IMR-90 (cell line): ENCODE results near the gene METAP2. TPM values are rescaled to one million over a fixed set of nuclear protein-coding genes. Genes with fewer than 3 reads are reported as not detected.

ENCODE experiments used
- ATAC-seq: fragments of 200-7000 bp; cut with Tn5 transposase; 2 replicates; pipeline ENCODE4 v1.9.1; 2020; ENCODE audit warnings: low read depth, mild to moderate bottlenecking, moderate library complexity
- BruUV-seq: library from RNA; stranded (reverse); fragments of 400-500 nt; replicated peaks from 2 replicates; lab custom pipeline; 2021; lab: Mats Ljungman, UMichigan
- CTCF ChIA-PET: fragments of 300-600 bp; formaldehyde crosslinking; extraction: SDS; loops from one replicate; lab custom pipeline; 2021; ENCODE audit warnings: antibody characterized with exemption; lab: Yijun Ruan, JAX
- POLR2A ChIA-PET: fragments of 300-600 bp; sonication (Branson Sonifier 250); formaldehyde crosslinking; loops from one replicate; lab custom pipeline; 2022; ENCODE audit warnings: antibody characterized with exemption; ENCODE audit not compliant: unreplicated experiment; lab: Charles Lee
- DNase-seq: peaks from one replicate; pipeline ENCODE4 v3.0.0; 2013
- H2AFZ ChIP-seq: replicated peaks from 2 replicates; pipeline ENCODE3; 2013; ENCODE audit warnings: low read length, mild to moderate bottlenecking; ENCODE audit not compliant: poor library complexity
- H2AK5ac ChIP-seq: 2 replicates; pipeline ENCODE4 v1.6.1; 2013; ENCODE audit warnings: low read depth, low read length, inconsistent platforms
- H2AK9ac ChIP-seq: replicated peaks from 2 replicates; pipeline ENCODE3; 2013; ENCODE audit warnings: mild to moderate bottlenecking, low read depth, low read length, moderate library complexity; ENCODE audit not compliant: poor library complexity
- H2BK120ac ChIP-seq: 2 replicates; pipeline ENCODE4 v1.6.1; 2013; ENCODE audit warnings: low read depth, low read length, inconsistent platforms
- H2BK15ac ChIP-seq: 3 replicates; pipeline ENCODE4 v1.6.1; 2013; ENCODE audit warnings: low read depth, low read length, inconsistent platforms
- H2BK20ac ChIP-seq: 2 replicates; pipeline ENCODE4 v1.6.1; 2013; ENCODE audit warnings: low read depth, mild to moderate bottlenecking, inconsistent platforms, low read length, moderate library complexity
- H2BK5ac ChIP-seq: 2 replicates; pipeline ENCODE4 v1.6.1; 2013; ENCODE audit warnings: mild to moderate bottlenecking, low read depth, low read length, inconsistent platforms; ENCODE audit not compliant: poor library complexity, severe bottlenecking
- H3K14ac ChIP-seq: replicated peaks from 2 replicates; pipeline ENCODE4 v1.6.1; 2013; ENCODE audit warnings: low read depth, low read length, inconsistent platforms
- H3K18ac ChIP-seq: 2 replicates; pipeline ENCODE4 v1.6.1; 2013; ENCODE audit warnings: low read depth, low read length, control low read depth
- H3K23ac ChIP-seq: 2 replicates; pipeline ENCODE4 v1.6.1; 2013; ENCODE audit warnings: low read depth, low read length, inconsistent platforms
- H3K27ac ChIP-seq: 2 replicates; pipeline ENCODE4 v1.5.1; 2013; ENCODE audit warnings: mild to moderate bottlenecking, control low read depth, low read length; ENCODE audit not compliant: insufficient read depth
- H3K27me3 ChIP-seq: 2 replicates; pipeline ENCODE4 v1.6.1; 2013; ENCODE audit warnings: low read length; ENCODE audit not compliant: control insufficient read depth, insufficient read depth
- H3K36me3 ChIP-seq: 2 replicates; pipeline ENCODE4 v1.6.1; 2013; ENCODE audit warnings: low read length, mixed read lengths; ENCODE audit not compliant: control insufficient read depth, insufficient read depth
- H3K4ac ChIP-seq: 2 replicates; pipeline ENCODE4 v1.6.1; 2013; ENCODE audit warnings: low read depth, low read length, inconsistent platforms
- H3K4me1 ChIP-seq: 2 replicates; pipeline ENCODE4 v1.6.1; 2013; ENCODE audit warnings: low read length, mixed read lengths; ENCODE audit not compliant: control insufficient read depth, insufficient read depth
- H3K4me2 ChIP-seq: 2 replicates; pipeline ENCODE4 v1.6.1; 2013; ENCODE audit warnings: low read depth, mild to moderate bottlenecking, control low read depth, low read length, moderate library complexity
- H3K4me3 ChIP-seq: 2 replicates; pipeline ENCODE4 v1.5.1; 2013; ENCODE audit warnings: low read depth, mild to moderate bottlenecking, control low read depth, low read length, moderate library complexity; ENCODE audit not compliant: insufficient read depth
- H3K56ac ChIP-seq: 2 replicates; pipeline ENCODE4 v1.6.1; 2013; ENCODE audit warnings: low read length, inconsistent platforms; ENCODE audit not compliant: insufficient read depth; ENCODE audit errors: extremely low read depth
- H3K79me1 ChIP-seq, 2 experiments: 2 replicates each; pipeline ENCODE4 v1.6.1; 2013; ENCODE audit warnings: low read length in 2 of 2, inconsistent platforms in 1 of 2, low read depth in 1 of 2
- H3K9ac ChIP-seq: 2 replicates; pipeline ENCODE4 v1.6.1; 2013; ENCODE audit warnings: low read depth, low read length, control low read depth
- H3K9me1 ChIP-seq: 2 replicates; pipeline ENCODE4 v1.6.1; 2013; ENCODE audit warnings: low read length, inconsistent platforms; ENCODE audit not compliant: insufficient read depth
- H3K9me3 ChIP-seq: 2 replicates; pipeline ENCODE4 v1.6.1; 2013; ENCODE audit warnings: low read length; ENCODE audit not compliant: control insufficient read depth, insufficient read depth
- H4K20me1 ChIP-seq: 2 replicates; pipeline ENCODE4 v1.6.1; 2013; ENCODE audit warnings: low read length, inconsistent platforms; ENCODE audit not compliant: insufficient read depth
- H4K5ac ChIP-seq: 2 replicates; pipeline ENCODE4 v1.6.1; 2013; ENCODE audit warnings: mild to moderate bottlenecking, low read depth, low read length, control low read depth
- H4K8ac ChIP-seq, 2 experiments: 2 replicates each; pipeline ENCODE4 v1.6.1; 2013; ENCODE audit warnings: low read depth in 2 of 2, low read length in 2 of 2, control low read depth in 1 of 2, inconsistent platforms in 1 of 2
- H4K91ac ChIP-seq: 2 replicates; pipeline ENCODE4 v1.6.1; 2013; ENCODE audit warnings: low read depth, low read length, inconsistent platforms; ENCODE audit not compliant: insufficient read depth
- BHLHE40 ChIP-seq: fragments of 150-350 bp; IDR thresholded peaks from 2 replicates; pipeline ENCODE4 v1.6.1; 2016; ENCODE audit warnings: mild to moderate bottlenecking, low read depth, low read length
- CEBPB ChIP-seq: IDR thresholded peaks from 2 replicates; pipeline ENCODE4 v1.6.1; 2012; ENCODE audit warnings: low read depth, low read length, improper control_type of control experiment
- CHD1 ChIP-seq: IDR thresholded peaks from 2 replicates; pipeline ENCODE4 v1.6.1; 2012; ENCODE audit warnings: low read depth, low read length, improper control_type of control experiment
- FOS ChIP-seq: fragments of 150-350 bp; IDR thresholded peaks from 2 replicates; pipeline ENCODE4 v1.6.1; 2016; ENCODE audit warnings: low read depth, low read length
- MAFK ChIP-seq: IDR thresholded peaks from 2 replicates; pipeline ENCODE4 v1.6.1; 2012; ENCODE audit warnings: low read depth, low read length, improper control_type of control experiment
- MAZ ChIP-seq: IDR thresholded peaks from 2 replicates; pipeline ENCODE4 v1.6.1; 2012; ENCODE audit warnings: low read depth, mild to moderate bottlenecking, low read length, improper control_type of control experiment, moderate library complexity, borderline replicate concordance
- MXI1 ChIP-seq: IDR thresholded peaks from 2 replicates; pipeline ENCODE4 v1.6.1; 2012; ENCODE audit warnings: low read depth, mild to moderate bottlenecking, low read length, moderate library complexity, borderline replicate concordance
- NFE2L2 ChIP-seq: fragments of 150-350 bp; IDR thresholded peaks from 2 replicates; pipeline ENCODE4 v1.6.1; 2016; ENCODE audit warnings: low read depth, mild to moderate bottlenecking, low read length
- POLR2A ChIP-seq: IDR thresholded peaks from 2 replicates; pipeline ENCODE4 v1.6.1; 2012; ENCODE audit warnings: mild to moderate bottlenecking, low read depth, low read length
- RAD21 ChIP-seq: IDR thresholded peaks from 2 replicates; pipeline ENCODE4 v1.6.1; 2012; ENCODE audit warnings: low read length, improper control_type of control experiment
- RCOR1 ChIP-seq: IDR thresholded peaks from 2 replicates; pipeline ENCODE4 v1.6.1; 2012; ENCODE audit warnings: mild to moderate bottlenecking, low read length, improper control_type of control experiment; ENCODE audit not compliant: insufficient replicate concordance
- RFX5 ChIP-seq: IDR thresholded peaks from 2 replicates; pipeline ENCODE4 v1.8.0; 2012; ENCODE audit warnings: low read depth, mild to moderate bottlenecking, low read length, moderate library complexity
- SMC3 ChIP-seq: fragments of 150-350 bp; IDR thresholded peaks from 2 replicates; pipeline ENCODE4 v1.6.1; 2016; ENCODE audit warnings: low read depth, mild to moderate bottlenecking, antibody characterized with exemption, low read length, moderate library complexity
- WGBS, 2 experiments: methylation state at CpG; one replicate each; pipeline versions ENCODE4 v1.1.5 to v1.1.7; 2013; ENCODE audit warnings: missing lambda C conversion rate in 2 of 2; ENCODE audit not compliant: insufficient read length in 1 of 2; ENCODE audit errors: extremely low coverage in 2 of 2; 5-methylcytosine and 5-hydroxymethylcytosine counted together
- dilution Hi-C: fragments of 300-500 bp; cut with HindIII; formaldehyde crosslinking; loops from one replicate; pipeline ENCODE4 v1.14.3; 2018; ENCODE audit warnings: low sequenced_read_pairs; ENCODE audit not compliant: unreplicated experiment
- in situ Hi-C: fragments of 300-500 bp; cut with MboI; formaldehyde crosslinking; loops from 3 replicates; pipeline ENCODE4 v1.14.3; 2019; ENCODE audit warnings: low sequenced_read_pairs, inconsistent platforms, mixed read lengths
- intact Hi-C: fragments of 100-400 bp; cut with micrococcal nuclease; formaldehyde crosslinking; loops from 2 replicates; pipeline ENCODE4 v1.10.0; 2022
- polyA plus RNA-seq, 3 experiments: library from polyadenylated mRNA; depleted of rRNA; stranded (reverse); fragments of >200 nt; gene quantifications; 2 replicates each; pipeline ENCODE4 v1.2.3, GENCODE V29; 2012; ENCODE audit warnings: low replicate concordance in 1 of 3
- total RNA-seq: library from RNA; depleted of rRNA; stranded (reverse); fragments of >200 nt; gene quantifications from 2 replicates; pipeline ENCODE4 v1.2.3, GENCODE V29; 2012
- TF ChIP-seq, protein P1 (sequence below): fragments of 150-350 bp; IDR thresholded peaks from 2 replicates; pipeline ENCODE4 v1.6.1; 2017; ENCODE audit warnings: mild to moderate bottlenecking, antibody characterized with exemption, low read length, low read depth
- TF ChIP-seq, protein P2 (sequence below): fragments of 150-350 bp; IDR thresholded peaks from 2 replicates; pipeline ENCODE4 v1.6.1; 2016; ENCODE audit warnings: low read depth, mild to moderate bottlenecking, low read length, moderate library complexity, borderline replicate concordance

METAP2 gene
- total and polyA plus RNA-seq, 2 of the 4 experiments (the other 2 are of a cell fraction): 62.5 to 72.9 TPM

DNA sequence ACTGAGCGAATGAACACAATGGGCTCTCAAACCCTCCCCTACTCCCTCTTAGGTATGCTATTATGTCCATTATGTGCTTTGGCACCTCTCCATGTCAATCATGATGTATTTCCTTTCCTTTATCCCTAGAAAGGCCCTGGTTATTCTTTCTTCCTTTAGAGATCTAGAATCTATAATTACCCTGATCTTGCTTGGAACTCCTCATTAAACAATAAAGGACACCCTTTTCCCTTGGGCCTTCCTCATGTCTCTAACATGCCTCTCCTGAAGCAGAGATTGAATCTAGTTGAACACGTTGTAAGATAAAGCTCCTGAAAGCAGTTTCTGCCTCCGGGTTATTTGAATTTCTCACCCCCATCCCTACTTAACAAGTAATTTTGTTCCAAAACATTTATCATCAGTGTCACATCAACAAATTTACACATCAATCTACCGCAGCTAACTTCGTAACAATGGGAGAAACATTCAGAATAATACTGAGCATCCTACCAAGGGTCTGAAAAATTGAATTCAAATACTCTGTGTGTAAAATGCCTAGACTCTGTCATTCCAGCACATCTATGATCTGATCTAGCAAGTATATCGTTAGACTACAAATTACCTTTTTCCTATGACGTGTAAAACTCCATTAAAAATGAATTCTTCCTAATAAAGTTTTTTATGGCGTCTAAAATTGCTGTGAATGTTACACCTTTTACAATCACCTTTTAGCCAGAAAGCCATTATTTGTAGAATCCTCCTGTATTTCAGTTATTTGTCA is 72.0 kb downstream of the METAP2 start:
- BruUV-seq: no TSS peak
- H3K4me1 ChIP-seq: peaks cover 7% of the 10 kb centered on the region; the same call in 1 of the 2 replicates
- 80% methylated on average over 1 of the region's 8 CpGs; no CpG with 5 or more reads in 1 of the 2 experiments for WGBS, 2 experiments
- peaks cover 7% of the 10 kb centered on the region for H3K9me3 ChIP-seq
- intact Hi-C loops (no loop called here), in situ Hi-C loops (no loop called here), dilution Hi-C loops (no loop called here)
- H3K23ac ChIP-seq: peak overlapping the region; percentile 85
- H3K27me3 ChIP-seq: no peaks in the 10 kb centered on the region
- H2BK20ac ChIP-seq: peak overlapping the region; percentile 97
- no peaks in the 10 kb centered on the region for H4K20me1 ChIP-seq
- peak overlapping the region; percentile 80; the same call in 1 of the 2 replicates for H3K4ac ChIP-seq
- peaks cover 29 to 43% of the 10 kb centered on the region in 2 experiments for H3K79me1 ChIP-seq
- H3K27ac ChIP-seq: peak overlapping the region; percentile 82; the same call in 1 of the 2 replicates
- H2BK120ac ChIP-seq: peak overlapping the region; percentile 91
- H3K9ac ChIP-seq: peak overlapping the region; percentile 43
- H3K18ac ChIP-seq: peak overlapping the region; percentile 99
- POLR2A ChIA-PET: no interaction called here
- H2BK15ac ChIP-seq: peak overlapping the region; percentile 69; the same call in 2 of the 3 replicates
- DNase-seq (no peak), ATAC-seq (no peak)
- H4K5ac ChIP-seq: peak overlapping the region; percentile 82
- peak overlapping the region; percentile 67 to 81 for H4K8ac ChIP-seq
- peak overlapping the region; percentile 78 for H3K4me2 ChIP-seq
- no peak overlapping the region for H2AK9ac ChIP-seq
- H3K4me3 ChIP-seq: no peak overlapping the region
- H3K36me3 ChIP-seq: no peaks in the 10 kb centered on the region
- no peaks in the 10 kb centered on the region; the same call in 1 of the 2 replicates for H3K9me1 ChIP-seq
- peak overlapping the region; percentile 29 for H2AK5ac ChIP-seq
- CTCF ChIA-PET: no interaction called here
- H4K91ac ChIP-seq: peak overlapping the region; percentile 87
- H2BK5ac ChIP-seq: peak overlapping the region; percentile 97
- peak overlapping the region; percentile 85; the same call in 1 of the 2 replicates for H3K56ac ChIP-seq
- no peak overlapping the region for H2AFZ ChIP-seq
- H3K14ac ChIP-seq: peak overlapping the region; percentile 86
- no peak for TF ChIP-seq CHD1
- no peak for TF ChIP-seq RCOR1
- no peak for TF ChIP-seq MXI1
- TF ChIP-seq RAD21: no peak
- no peak for TF ChIP-seq BHLHE40
- TF ChIP-seq POLR2A: no peak
- TF ChIP-seq, protein P1, sequence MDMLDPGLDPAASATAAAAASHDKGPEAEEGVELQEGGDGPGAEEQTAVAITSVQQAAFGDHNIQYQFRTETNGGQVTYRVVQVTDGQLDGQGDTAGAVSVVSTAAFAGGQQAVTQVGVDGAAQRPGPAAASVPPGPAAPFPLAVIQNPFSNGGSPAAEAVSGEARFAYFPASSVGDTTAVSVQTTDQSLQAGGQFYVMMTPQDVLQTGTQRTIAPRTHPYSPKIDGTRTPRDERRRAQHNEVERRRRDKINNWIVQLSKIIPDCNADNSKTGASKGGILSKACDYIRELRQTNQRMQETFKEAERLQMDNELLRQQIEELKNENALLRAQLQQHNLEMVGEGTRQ: no peak
- TF ChIP-seq, protein P2, sequence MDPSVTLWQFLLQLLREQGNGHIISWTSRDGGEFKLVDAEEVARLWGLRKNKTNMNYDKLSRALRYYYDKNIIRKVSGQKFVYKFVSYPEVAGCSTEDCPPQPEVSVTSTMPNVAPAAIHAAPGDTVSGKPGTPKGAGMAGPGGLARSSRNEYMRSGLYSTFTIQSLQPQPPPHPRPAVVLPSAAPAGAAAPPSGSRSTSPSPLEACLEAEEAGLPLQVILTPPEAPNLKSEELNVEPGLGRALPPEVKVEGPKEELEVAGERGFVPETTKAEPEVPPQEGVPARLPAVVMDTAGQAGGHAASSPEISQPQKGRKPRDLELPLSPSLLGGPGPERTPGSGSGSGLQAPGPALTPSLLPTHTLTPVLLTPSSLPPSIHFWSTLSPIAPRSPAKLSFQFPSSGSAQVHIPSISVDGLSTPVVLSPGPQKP: no peak
- TF ChIP-seq NFE2L2: no peak
- no peak for TF ChIP-seq FOS
- no peak for TF ChIP-seq CEBPB
- TF ChIP-seq MAFK: no peak
- TF ChIP-seq MAZ: no peak
- TF ChIP-seq SMC3: no peak
- TF ChIP-seq RFX5: no peak
